ENCODE measurements around the gene MED12L.
A peak's percentile ranks its signal among the peaks of the same experiment; 100 is the strongest.

Gene MED12L

GRCh38 chr3:151213881-151214280 is 128.4 kb downstream of the MED12L start (continued):
- TF ChIP-seq PATZ1 (CRISPR knock-in tag; IDR thresholded peaks at IDR 0.05; ENCODE audit: borderline replicate concordance) = no peak

GRCh38 chr3:151214459-151214858 is 129.0 kb downstream of the MED12L start:
- ATAC-seq = no peak
- TF ChIP-seq OSR1 (CRISPR knock-in tag; IDR thresholded peaks at IDR 0.05) (no peak), RARB (CRISPR knock-in tag; IDR thresholded peaks at IDR 0.05) (no peak), ARNTL (CRISPR knock-in tag; IDR thresholded peaks at IDR 0.05; ENCODE audit: borderline replicate concordance, low read depth) (no peak), CSDC2 (CRISPR knock-in tag; IDR thresholded peaks at IDR 0.05) (no peak), TOX (CRISPR knock-in tag; IDR thresholded peaks at IDR 0.05; ENCODE audit: borderline replicate concordance) (no peak), BACH2 (CRISPR knock-in tag; IDR thresholded peaks at IDR 0.05; ENCODE audit: borderline replicate concordance) (no peak)

GRCh38 chr3:151216641-151217607 is 131.5 kb downstream of the MED12L start:
- 0 out of 2 replicates have a peak, but pooled peaks have one; percentile 49 for TF ChIP-seq CREB5 (CRISPR knock-in tag; IDR thresholded peaks at IDR 0.05; ENCODE audit: low read depth)
- TF ChIP-seq ZFP3 (CRISPR knock-in tag; IDR thresholded peaks at IDR 0.05) = no peak
- no peak for TF ChIP-seq ARNTL (CRISPR knock-in tag; IDR thresholded peaks at IDR 0.05; ENCODE audit: borderline replicate concordance, low read depth)
- TF ChIP-seq TOX (CRISPR knock-in tag; IDR thresholded peaks at IDR 0.05; ENCODE audit: borderline replicate concordance) = 0 out of 2 replicates have a peak, but pooled peaks have one; percentile 32
- TF ChIP-seq ZNF8 (CRISPR knock-in tag; IDR thresholded peaks at IDR 0.05) = no peak
- TF ChIP-seq PPARA (CRISPR knock-in tag; IDR thresholded peaks at IDR 0.05; ENCODE audit: borderline replicate concordance) = no peak
- TF ChIP-seq RARB (CRISPR knock-in tag; IDR thresholded peaks at IDR 0.05) = 0 out of 2 replicates have a peak, but pooled peaks have one; percentile 47
- no peak for TF ChIP-seq ZNF565 (CRISPR knock-in tag; conservative IDR thresholded peaks at IDR 0.05; ENCODE audit: low read depth)
- TF ChIP-seq SNAI2 (CRISPR knock-in tag; IDR thresholded peaks at IDR 0.05) = peak; percentile 55; the same call in 1 of the 2 replicates
- TF ChIP-seq PATZ1 (CRISPR knock-in tag; IDR thresholded peaks at IDR 0.05; ENCODE audit: borderline replicate concordance) = peak; percentile 84; the same call in 1 of the 2 replicates
- peak; percentile 95 for TF ChIP-seq ISL1 (CRISPR knock-in tag; IDR thresholded peaks at IDR 0.05)
- TF ChIP-seq CSRNP3 (CRISPR knock-in tag; IDR thresholded peaks at IDR 0.05) = no peak; the same call in 1 of the 2 replicates
- peak; percentile 40; the same call in 1 of the 2 replicates for TF ChIP-seq GLIS3 (CRISPR knock-in tag; IDR thresholded peaks at IDR 0.05)
- TF ChIP-seq POU6F1 (CRISPR knock-in tag; IDR thresholded peaks at IDR 0.05; ENCODE audit: borderline replicate concordance, low read depth) = peak; percentile 56; the same call in 1 of the 2 replicates
- no peak for TF ChIP-seq OSR1 (CRISPR knock-in tag; IDR thresholded peaks at IDR 0.05)
- TF ChIP-seq ZNF70 (CRISPR knock-in tag; IDR thresholded peaks at IDR 0.05) = peak; percentile 96
- no peak for TF ChIP-seq CSDC2 (CRISPR knock-in tag; IDR thresholded peaks at IDR 0.05)
- TF ChIP-seq ZFP30 (CRISPR knock-in tag; IDR thresholded peaks at IDR 0.05) = no peak
- TF ChIP-seq ESRRG (CRISPR knock-in tag; IDR thresholded peaks at IDR 0.05) = no peak
- TF ChIP-seq TCF4 (CRISPR knock-in tag; IDR thresholded peaks at IDR 0.05; ENCODE audit: borderline replicate concordance) = 0 out of 2 replicates have a peak, but pooled peaks have one; percentile 13
- TF ChIP-seq ZC3H10 (CRISPR knock-in tag; IDR thresholded peaks at IDR 0.05) = peak; percentile 84
- ATAC-seq = peak; percentile 73
